ENCODE measurements around the gene OTX2. TPM values are rescaled to one million over a fixed set of nuclear protein-coding genes. Genes with fewer than 3 reads are reported as not detected.

Gene OTX2
- total and polyA plus RNA-seq, 7 donors: not detected

DNA sequence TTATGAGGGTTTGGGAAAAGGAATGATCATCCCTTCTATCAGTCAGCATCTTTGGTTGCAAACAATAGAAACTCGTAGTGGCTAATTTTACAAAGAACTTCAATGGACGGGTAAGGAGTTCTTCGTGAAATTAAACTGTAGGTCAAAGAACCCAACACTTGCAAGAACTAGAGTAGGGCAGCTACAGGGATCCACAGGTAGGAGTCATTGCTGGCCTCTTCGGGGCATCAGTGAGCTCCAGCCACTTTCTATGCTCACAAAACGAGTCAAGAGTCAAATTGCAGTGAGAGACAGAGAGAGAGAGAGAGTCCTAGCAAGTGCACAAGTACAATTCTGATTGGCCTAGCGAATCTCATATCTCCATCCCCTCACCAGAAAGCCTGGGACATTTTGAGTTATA, 29.9 kb upstream of the OTX2 start:
- H3K4me1 ChIP-seq: no peaks in the 10 kb centered on the region
- intact Hi-C loops (cut with DNase I): no loop called here
- no peaks in the 10 kb centered on the region for H3K36me3 ChIP-seq
- no peaks in the 10 kb centered on the region for H3K9me3 ChIP-seq
- no peak for DNase-seq
- H3K27ac ChIP-seq: no peak overlapping the region
- no peaks in the 10 kb centered on the region for H3K27me3 ChIP-seq
- 74 to 77% methylated on average over 6 of the region's 6 CpGs for WGBS, 2 donors
- TF ChIP-seq POLR2AphosphoS5 (IDR thresholded peaks at IDR 0.05): no peak
- no peak for TF ChIP-seq POLR2A (IDR thresholded peaks at IDR 0.05)
- TF ChIP-seq EP300 (IDR thresholded peaks at IDR 0.05): no peak
- TF ChIP-seq, protein P1, sequence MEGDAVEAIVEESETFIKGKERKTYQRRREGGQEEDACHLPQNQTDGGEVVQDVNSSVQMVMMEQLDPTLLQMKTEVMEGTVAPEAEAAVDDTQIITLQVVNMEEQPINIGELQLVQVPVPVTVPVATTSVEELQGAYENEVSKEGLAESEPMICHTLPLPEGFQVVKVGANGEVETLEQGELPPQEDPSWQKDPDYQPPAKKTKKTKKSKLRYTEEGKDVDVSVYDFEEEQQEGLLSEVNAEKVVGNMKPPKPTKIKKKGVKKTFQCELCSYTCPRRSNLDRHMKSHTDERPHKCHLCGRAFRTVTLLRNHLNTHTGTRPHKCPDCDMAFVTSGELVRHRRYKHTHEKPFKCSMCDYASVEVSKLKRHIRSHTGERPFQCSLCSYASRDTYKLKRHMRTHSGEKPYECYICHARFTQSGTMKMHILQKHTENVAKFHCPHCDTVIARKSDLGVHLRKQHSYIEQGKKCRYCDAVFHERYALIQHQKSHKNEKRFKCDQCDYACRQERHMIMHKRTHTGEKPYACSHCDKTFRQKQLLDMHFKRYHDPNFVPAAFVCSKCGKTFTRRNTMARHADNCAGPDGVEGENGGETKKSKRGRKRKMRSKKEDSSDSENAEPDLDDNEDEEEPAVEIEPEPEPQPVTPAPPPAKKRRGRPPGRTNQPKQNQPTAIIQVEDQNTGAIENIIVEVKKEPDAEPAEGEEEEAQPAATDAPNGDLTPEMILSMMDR (IDR thresholded peaks at IDR 0.05): no peak
- H3K4me3 ChIP-seq: no peak overlapping the region

DNA sequence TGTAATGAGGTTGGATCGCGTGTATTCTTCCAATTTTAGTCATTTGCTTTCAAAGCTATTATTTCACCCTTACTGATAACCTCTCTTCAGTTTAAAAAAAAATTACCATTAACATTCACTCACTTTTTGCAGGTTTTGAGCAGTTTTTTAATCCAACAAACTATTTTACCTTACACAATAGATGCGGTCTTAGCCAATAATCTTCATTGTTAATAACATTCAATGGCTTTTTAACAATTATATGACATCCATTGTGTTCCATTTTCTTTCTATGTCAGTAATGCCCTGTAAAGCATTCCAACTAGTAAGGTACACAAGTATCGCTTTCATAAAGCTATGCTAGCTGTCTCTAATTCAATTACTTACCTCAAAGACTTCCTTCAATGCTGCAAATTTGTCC, 18.9 kb upstream of the OTX2 start:
- intact Hi-C loops (cut with DNase I): no loop called here
- Histone ChIP-seq H3K36me3 (no peaks in the 10 kb centered on the region), H3K27me3 (no peaks in the 10 kb centered on the region), H3K4me1 (no peaks in the 10 kb centered on the region), H3K9me3 (no peaks in the 10 kb centered on the region), H3K27ac (no peak overlapping the region), H3K4me3 (no peak overlapping the region)
- no peak for DNase-seq
- TF ChIP-seq, protein P1 (IDR thresholded peaks at IDR 0.05): no peak
- TF ChIP-seq POLR2AphosphoS5 (IDR thresholded peaks at IDR 0.05): no peak
- no peak for TF ChIP-seq POLR2A (IDR thresholded peaks at IDR 0.05)
- no peak for TF ChIP-seq EP300 (IDR thresholded peaks at IDR 0.05)
- 94 to 95% methylated on average over 4 of the region's 4 CpGs for WGBS, 2 donors

DNA sequence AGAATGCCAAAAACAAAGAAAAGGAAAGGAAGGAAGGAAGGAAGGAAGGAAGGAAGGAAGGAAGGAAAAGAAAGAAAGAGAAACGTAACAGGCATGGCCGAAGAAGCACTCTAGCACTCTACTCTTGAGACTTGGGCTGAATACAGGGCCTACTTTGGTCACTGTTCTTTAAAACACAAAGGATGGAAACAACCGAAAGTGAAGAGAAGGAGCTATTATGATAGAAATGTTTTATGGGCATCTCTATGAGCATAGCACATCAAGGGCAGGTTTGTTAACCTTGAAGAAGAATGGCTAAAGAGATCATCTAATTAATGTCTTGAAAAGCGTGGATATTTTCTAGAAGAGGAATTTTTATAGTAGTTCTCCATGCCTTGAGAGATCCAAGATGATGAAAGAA, 15.9 kb upstream of the OTX2 start:
- no peak for TF ChIP-seq EP300 (IDR thresholded peaks at IDR 0.05)
- no peak for TF ChIP-seq POLR2AphosphoS5 (IDR thresholded peaks at IDR 0.05)
- TF ChIP-seq POLR2A (IDR thresholded peaks at IDR 0.05): no peak
- TF ChIP-seq, protein P1 (IDR thresholded peaks at IDR 0.05): no peak
- Histone ChIP-seq H3K9me3 (no peaks in the 10 kb centered on the region), H3K4me1 (no peaks in the 10 kb centered on the region), H3K36me3 (no peaks in the 10 kb centered on the region), H3K4me3 (no peak overlapping the region), H3K27ac (no peak overlapping the region), H3K27me3 (peaks cover 0 to 26% (median 4%) of the 10 kb centered on the region in 3 donors)
- intact Hi-C loops (cut with DNase I): no loop called here
- WGBS, 2 donors: 76 to 91% methylated on average over 4 of the region's 4 CpGs
- no peak for DNase-seq

DNA sequence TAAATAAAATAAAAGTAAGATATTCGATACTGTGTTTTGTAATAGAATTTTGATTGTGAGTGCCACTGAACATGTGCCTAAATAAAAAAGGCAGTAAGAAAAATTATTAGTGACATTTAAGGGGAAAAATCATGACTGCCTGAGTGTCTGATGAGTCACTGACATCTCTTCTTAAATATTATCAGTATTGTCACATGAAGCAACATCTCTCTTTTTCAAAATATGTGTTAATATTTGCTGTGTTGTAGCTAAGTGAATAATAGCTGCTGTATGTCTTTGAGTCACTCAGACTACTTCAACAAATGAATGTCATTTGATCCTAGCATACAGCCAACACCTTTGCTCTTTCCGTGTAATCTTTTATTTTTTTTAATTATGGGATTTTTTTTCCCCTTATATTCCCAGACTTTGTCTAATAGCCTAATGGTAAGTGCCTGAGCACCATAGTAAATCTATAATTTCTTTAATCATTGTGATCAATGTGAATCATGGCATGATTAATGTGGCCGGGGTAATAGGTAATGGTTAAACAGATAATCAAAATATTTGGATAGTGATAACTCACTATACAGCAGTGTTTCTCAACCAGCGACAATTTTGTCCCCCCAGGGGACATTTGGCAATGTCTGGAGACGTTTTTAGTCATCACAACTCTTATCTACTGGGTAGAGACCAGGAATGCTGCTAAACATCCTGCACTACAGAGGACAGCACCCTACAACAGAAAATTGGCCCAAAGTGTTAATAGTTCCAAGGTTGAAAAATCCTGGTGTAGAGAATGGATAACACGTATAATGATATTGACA, 11.7 kb upstream of the OTX2 start:
- no peaks in the 10 kb centered on the region for H3K9me3 ChIP-seq
- DNase-seq: no peak
- H3K27me3 ChIP-seq: peaks cover 7 to 66% (median 16%) of the 10 kb centered on the region in 3 donors
- no peak overlapping the region for H3K27ac ChIP-seq
- no peak for TF ChIP-seq EP300 (IDR thresholded peaks at IDR 0.05)
- no peak for TF ChIP-seq POLR2AphosphoS5 (IDR thresholded peaks at IDR 0.05)
- TF ChIP-seq POLR2A (IDR thresholded peaks at IDR 0.05): no peak
- TF ChIP-seq, protein P1 (IDR thresholded peaks at IDR 0.05): no peak
- 38 to 59% methylated on average over 6 of the region's 6 CpGs for WGBS, 2 donors
- no peaks in the 10 kb centered on the region for H3K4me1 ChIP-seq
- H3K4me3 ChIP-seq: no peak overlapping the region
- intact Hi-C loops (cut with DNase I): no loop called here
- no peaks in the 10 kb centered on the region for H3K36me3 ChIP-seq
